GM23248 (cell line): ENCODE measurements around the gene VAPA. TPM values are rescaled to one million over a fixed set of nuclear protein-coding genes. Genes with fewer than 3 reads are reported as not detected.

Experiments
- DNase-seq: peaks from one replicate; pipeline ENCODE4 v3.0.0-alpha.2; 2015
- H2AFZ ChIP-seq: fragments of 200-600 bp; sonication (generic); 2 replicates; pipeline ENCODE4 v1.6.1; 2016; ENCODE audit warnings: antibody characterized with exemption
- H3F3A ChIP-seq: fragments of 200-600 bp; sonication (generic); 2 replicates; pipeline ENCODE4 v1.6.1; 2016; ENCODE audit warnings: mild to moderate bottlenecking, antibody characterized with exemption, mixed run types; ENCODE audit not compliant: insufficient read depth
- H3K27ac ChIP-seq: fragments of 200-600 bp; sonication (generic); 2 replicates; pipeline ENCODE4 v1.5.1; 2016; ENCODE audit warnings: mild to moderate bottlenecking
- H3K27me3 ChIP-seq: fragments of 200-600 bp; sonication (generic); replicated peaks from 2 replicates; pipeline ENCODE4 v1.6.1; 2016; ENCODE audit warnings: mild to moderate bottlenecking; ENCODE audit not compliant: insufficient read depth
- H3K36me3 ChIP-seq: fragments of 200-600 bp; sonication (generic); 2 replicates; pipeline ENCODE4 v1.6.1; 2016; ENCODE audit warnings: low read depth, mild to moderate bottlenecking
- H3K4me1 ChIP-seq: fragments of 200-600 bp; sonication (generic); 2 replicates; pipeline ENCODE4 v1.6.1; 2016; ENCODE audit warnings: mild to moderate bottlenecking; ENCODE audit not compliant: insufficient read depth
- H3K4me2 ChIP-seq: fragments of 200-600 bp; sonication (generic); one replicate; pipeline ENCODE4 v1.6.1; 2016; ENCODE audit warnings: mild to moderate bottlenecking; ENCODE audit not compliant: unreplicated experiment
- H3K4me3 ChIP-seq: fragments of 200-600 bp; sonication (generic); 2 replicates; pipeline ENCODE4 v1.5.1; 2016; ENCODE audit warnings: mild to moderate bottlenecking
- H3K79me2 ChIP-seq: fragments of 200-600 bp; sonication (generic); 2 replicates; pipeline ENCODE4 v1.6.1; 2016; ENCODE audit warnings: mild to moderate bottlenecking; ENCODE audit not compliant: insufficient read depth
- H3K9ac ChIP-seq: fragments of 200-600 bp; sonication (generic); 2 replicates; pipeline ENCODE4 v1.6.1; 2016; ENCODE audit warnings: mild to moderate bottlenecking
- H3K9me2 ChIP-seq: fragments of 200-600 bp; sonication (generic); 2 replicates; pipeline ENCODE4 v1.6.1; 2016; ENCODE audit warnings: mixed run types, mild to moderate bottlenecking, moderate library complexity; ENCODE audit not compliant: insufficient read depth
- H3K9me3 ChIP-seq: fragments of 200-600 bp; sonication (generic); one replicate; pipeline ENCODE4 v1.6.1; 2017; ENCODE audit warnings: low read depth
- H4K20me1 ChIP-seq: fragments of 200-600 bp; sonication (generic); 2 replicates; pipeline ENCODE4 v1.6.0; 2016; ENCODE audit not compliant: insufficient read depth
- EZH2 ChIP-seq: fragments of 200-600 bp; sonication (generic); IDR thresholded peaks from 2 replicates; pipeline ENCODE4 v1.6.1; 2018; ENCODE audit warnings: antibody characterized with exemption, mild to moderate bottlenecking; ENCODE audit not compliant: insufficient read depth, poor library complexity, severe bottlenecking
- EZH2phosphoT487 ChIP-seq: fragments of 200-600 bp; sonication (generic); IDR thresholded peaks from 2 replicates; pipeline ENCODE4 v1.6.1; 2018; ENCODE audit warnings: antibody characterized with exemption, moderate library complexity, mild to moderate bottlenecking, low read depth; ENCODE audit not compliant: insufficient read depth
- WGBS, 2 experiments: methylation state at CpG; one replicate each; pipeline ENCODE4 v1.1.6; 2015 to 2017; ENCODE audit warnings: low lambda C conversion rate in 2 of 2, low coverage in 1 of 2; ENCODE audit errors: missing lambda C conversion rate in 2 of 2; 5-methylcytosine and 5-hydroxymethylcytosine counted together
- in situ Hi-C: fragments of 300-500 bp; cut with MboI; formaldehyde crosslinking; loops from 2 replicates; pipeline ENCODE4 v1.15.0; 2020
- polyA plus RNA-seq: library from polyadenylated mRNA; unstranded; fragments of >200 nt; fragmentation: Nextera tagmentation; extraction: Ambion mirVana; gene quantifications from 2 replicates; pipeline ENCODE4 v1.2.1, GENCODE V29; 2016
- total RNA-seq: library from RNA; depleted of rRNA; stranded (reverse); fragments of >200 nt; shearing (Covaris generic); gene quantifications from 2 replicates; pipeline ENCODE4 v1.2.3, GENCODE V29; 2014

Gene VAPA
- total and polyA plus RNA-seq, 2 experiments from 2014 or later, result 277 to 290 TPM

DNA sequence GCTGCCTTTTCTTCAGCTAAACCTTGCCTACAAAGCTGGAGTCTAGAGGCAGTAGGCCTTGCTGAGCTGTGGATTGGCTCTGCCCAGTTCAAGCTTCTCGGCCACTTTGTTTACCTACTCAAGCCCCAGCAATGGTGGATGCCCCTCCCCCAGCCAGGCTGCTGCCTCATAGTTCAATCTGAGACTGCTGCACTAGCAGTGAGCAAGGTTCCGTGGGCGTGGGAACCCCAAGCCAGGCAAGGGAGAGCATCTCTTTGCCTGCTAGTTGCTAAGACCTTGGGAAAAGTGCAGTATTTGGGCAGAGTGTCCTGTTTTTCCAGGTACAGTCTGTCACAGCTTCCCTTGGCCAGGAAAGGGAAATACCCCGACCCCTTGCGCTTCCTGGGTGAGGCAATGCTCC lies 68.9 kb downstream of the VAPA start:
- H3K79me2 ChIP-seq, result no peaks in the 10 kb centered on the region
- DNase-seq, result peak; percentile 45
- H3K4me2 ChIP-seq, result no peak overlapping the region
- H3K9me2 ChIP-seq, result no peaks in the 10 kb centered on the region
- no peaks in the 10 kb centered on the region for H4K20me1 ChIP-seq
- no peaks in the 10 kb centered on the region for H3K36me3 ChIP-seq
- no peaks in the 10 kb centered on the region for H3K27me3 ChIP-seq
- H3K4me3 ChIP-seq, result no peak overlapping the region
- no peak overlapping the region for H2AFZ ChIP-seq
- H3K9me3 ChIP-seq, result no peaks in the 10 kb centered on the region
- no peaks in the 10 kb centered on the region for H3F3A ChIP-seq
- in situ Hi-C loops, result no loop called here
- 90 to 92% methylated on average over 5 of the region's 5 CpGs for WGBS, 2 experiments
- TF ChIP-seq EZH2phosphoT487, result no peak
- no peak for TF ChIP-seq EZH2
- H3K4me1 ChIP-seq, result no peaks in the 10 kb centered on the region
- no peak overlapping the region for H3K27ac ChIP-seq
- H3K9ac ChIP-seq, result no peak overlapping the region

DNA sequence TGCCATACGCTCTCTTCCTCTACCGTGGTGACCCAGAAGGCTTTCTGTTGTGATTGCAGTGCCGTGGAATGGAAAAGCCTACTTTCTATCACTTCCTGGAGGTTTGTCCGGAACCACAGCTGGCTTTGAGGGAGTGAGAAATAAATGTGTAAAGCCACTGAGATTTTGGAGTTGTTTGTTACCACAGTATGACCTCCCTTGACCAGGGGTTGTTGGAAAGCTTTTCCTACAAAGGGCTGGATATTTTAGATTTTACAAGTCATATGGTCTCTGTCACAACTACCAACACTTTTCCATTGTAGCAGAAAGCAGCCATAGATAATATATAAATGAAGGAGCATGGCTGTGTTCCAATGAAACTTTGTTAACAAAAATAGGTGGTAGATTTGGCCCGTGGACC lies 70.3 kb downstream of the VAPA start:
- H2AFZ ChIP-seq, result no peak overlapping the region
- H3K9me2 ChIP-seq, result no peaks in the 10 kb centered on the region
- no peak for DNase-seq
- H3K27ac ChIP-seq, result no peak overlapping the region
- no peaks in the 10 kb centered on the region for H3K27me3 ChIP-seq
- in situ Hi-C loops, result no loop called here
- H4K20me1 ChIP-seq, result no peaks in the 10 kb centered on the region
- no peaks in the 10 kb centered on the region for H3K79me2 ChIP-seq
- H3K36me3 ChIP-seq, result no peaks in the 10 kb centered on the region
- 85 to 90% methylated on average over 5 of the region's 5 CpGs for WGBS, 2 experiments
- no peaks in the 10 kb centered on the region for H3K9me3 ChIP-seq
- no peak overlapping the region for H3K4me2 ChIP-seq
- TF ChIP-seq EZH2 (no peak), EZH2phosphoT487 (no peak)
- H3K4me3 ChIP-seq, result no peak overlapping the region
- H3F3A ChIP-seq, result no peaks in the 10 kb centered on the region
- H3K4me1 ChIP-seq, result no peaks in the 10 kb centered on the region
- no peak overlapping the region for H3K9ac ChIP-seq

DNA sequence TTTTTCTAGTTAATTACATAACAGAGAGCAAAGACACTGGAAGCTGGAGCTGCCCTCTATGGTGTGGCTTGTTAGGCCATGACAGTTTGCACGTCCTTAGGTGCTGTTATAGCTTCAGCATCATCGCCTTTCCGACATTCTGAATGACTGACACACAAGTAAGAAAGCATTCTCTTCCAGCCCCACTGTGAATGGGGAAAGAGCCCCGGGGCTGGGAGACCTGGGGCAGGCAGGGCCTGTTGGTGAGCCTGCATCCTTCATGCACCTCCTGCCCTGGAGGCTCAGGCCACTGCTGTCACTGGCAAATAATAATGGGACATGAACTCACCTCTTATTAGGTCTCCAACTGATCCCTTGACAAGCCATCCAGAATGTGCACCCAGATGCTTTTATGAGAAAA lies 71.8 kb downstream of the VAPA start:
- TF ChIP-seq EZH2, result no peak
- no peak for TF ChIP-seq EZH2phosphoT487
- H3K9ac ChIP-seq, result no peak overlapping the region
- no peaks in the 10 kb centered on the region for H4K20me1 ChIP-seq
- no peaks in the 10 kb centered on the region for H3K4me1 ChIP-seq
- H3K9me2 ChIP-seq, result no peaks in the 10 kb centered on the region
- H3K4me2 ChIP-seq, result no peak overlapping the region
- H3K27me3 ChIP-seq, result no peaks in the 10 kb centered on the region
- H3K9me3 ChIP-seq, result no peaks in the 10 kb centered on the region
- no peaks in the 10 kb centered on the region for H3F3A ChIP-seq
- DNase-seq, result no peak
- H2AFZ ChIP-seq, result no peak overlapping the region
- in situ Hi-C loops, result no loop called here
- no peaks in the 10 kb centered on the region for H3K79me2 ChIP-seq
- H3K27ac ChIP-seq, result no peak overlapping the region
- 72 to 73% methylated on average over 4 of the region's 4 CpGs for WGBS, 2 experiments
- no peak overlapping the region for H3K4me3 ChIP-seq
- H3K36me3 ChIP-seq, result no peaks in the 10 kb centered on the region

DNA sequence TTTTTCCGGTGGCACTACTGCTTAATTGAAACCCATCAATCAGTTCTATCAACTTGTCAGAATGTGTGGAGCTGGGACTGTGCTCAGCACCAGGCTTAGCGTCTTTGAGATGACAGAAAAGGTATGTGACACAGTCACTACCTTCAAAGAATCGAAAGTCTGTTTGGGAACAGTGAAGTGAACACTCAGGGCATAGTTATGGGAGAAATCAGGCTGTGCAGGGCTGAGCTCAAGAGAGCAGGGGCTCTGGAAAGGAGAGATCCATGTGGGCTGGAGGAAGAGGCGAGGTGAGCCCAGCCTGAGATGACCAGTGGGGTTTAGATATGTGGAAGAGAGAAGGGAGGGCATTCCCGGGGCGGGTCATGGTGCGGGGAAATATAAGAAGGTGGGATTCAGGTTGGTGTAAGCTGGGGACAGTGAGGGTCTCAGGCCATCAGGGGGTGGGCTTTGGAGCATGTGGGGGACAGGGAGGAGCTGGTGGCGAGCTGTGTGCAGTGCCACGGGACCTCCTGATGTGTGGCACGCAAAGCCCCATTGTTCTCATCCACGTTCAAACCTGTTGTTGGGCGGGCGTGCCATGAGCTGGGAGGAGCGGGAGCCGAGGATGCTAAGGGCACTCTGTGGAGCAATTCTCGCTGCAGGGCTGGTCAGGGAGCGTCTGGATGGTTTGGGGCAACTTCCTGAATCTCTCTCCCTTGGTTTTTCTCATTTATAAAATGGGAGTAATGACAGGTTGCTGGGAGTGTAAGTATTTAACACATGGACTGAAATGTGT lies 72.5 kb downstream of the VAPA start:
- no peak for DNase-seq
- no peaks in the 10 kb centered on the region for H3F3A ChIP-seq
- H3K9me2 ChIP-seq, result no peaks in the 10 kb centered on the region
- no peaks in the 10 kb centered on the region for H4K20me1 ChIP-seq
- no peak overlapping the region for H3K9ac ChIP-seq
- no peak overlapping the region for H2AFZ ChIP-seq
- no peak overlapping the region for H3K27ac ChIP-seq
- in situ Hi-C loops, result no loop called here
- WGBS, 2 experiments, result 81 to 85% methylated on average over 14 to 17 of the region's 17 CpGs
- H3K27me3 ChIP-seq, result peaks cover 3% of the 10 kb centered on the region; the same call in 1 of the 2 replicates
- TF ChIP-seq EZH2phosphoT487, result no peak
- TF ChIP-seq EZH2, result no peak
- no peaks in the 10 kb centered on the region for H3K36me3 ChIP-seq
- H3K9me3 ChIP-seq, result no peaks in the 10 kb centered on the region
- H3K4me2 ChIP-seq, result no peak overlapping the region
- H3K4me3 ChIP-seq, result no peak overlapping the region
- no peaks in the 10 kb centered on the region for H3K4me1 ChIP-seq
- no peaks in the 10 kb centered on the region for H3K79me2 ChIP-seq
